ENCODE data around the gene NPLOC4.

Gene NPLOC4

GRCh38 chr17:81544281-81544974 is 92.5 kb downstream of the NPLOC4 start (continued):
- TF ChIP-seq PRDM2 (tag by site-specific recombination; IDR thresholded peaks at IDR 0.05; ENCODE audit: borderline replicate concordance) (no peak), MZF1 (tag by site-specific recombination; IDR thresholded peaks at IDR 0.05; ENCODE audit: borderline replicate concordance) (no peak), REST (tag by site-specific recombination; IDR thresholded peaks at IDR 0.05) (no peak), ZFP37 (tag by site-specific recombination; IDR thresholded peaks at IDR 0.05) (no peak)
- TF ChIP-seq, protein P1, sequence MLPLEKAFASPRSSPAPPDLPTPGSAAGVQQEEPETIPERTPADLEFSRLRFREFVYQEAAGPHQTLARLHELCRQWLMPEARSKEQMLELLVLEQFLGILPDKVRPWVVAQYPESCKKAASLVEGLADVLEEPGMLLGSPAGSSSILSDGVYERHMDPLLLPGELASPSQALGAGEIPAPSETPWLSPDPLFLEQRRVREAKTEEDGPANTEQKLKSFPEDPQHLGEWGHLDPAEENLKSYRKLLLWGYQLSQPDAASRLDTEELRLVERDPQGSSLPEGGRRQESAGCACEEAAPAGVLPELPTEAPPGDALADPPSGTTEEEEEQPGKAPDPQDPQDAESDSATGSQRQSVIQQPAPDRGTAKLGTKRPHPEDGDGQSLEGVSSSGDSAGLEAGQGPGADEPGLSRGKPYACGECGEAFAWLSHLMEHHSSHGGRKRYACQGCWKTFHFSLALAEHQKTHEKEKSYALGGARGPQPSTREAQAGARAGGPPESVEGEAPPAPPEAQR (tag by site-specific recombination; IDR thresholded peaks at IDR 0.05) = no peak
- TF ChIP-seq, protein P2, sequence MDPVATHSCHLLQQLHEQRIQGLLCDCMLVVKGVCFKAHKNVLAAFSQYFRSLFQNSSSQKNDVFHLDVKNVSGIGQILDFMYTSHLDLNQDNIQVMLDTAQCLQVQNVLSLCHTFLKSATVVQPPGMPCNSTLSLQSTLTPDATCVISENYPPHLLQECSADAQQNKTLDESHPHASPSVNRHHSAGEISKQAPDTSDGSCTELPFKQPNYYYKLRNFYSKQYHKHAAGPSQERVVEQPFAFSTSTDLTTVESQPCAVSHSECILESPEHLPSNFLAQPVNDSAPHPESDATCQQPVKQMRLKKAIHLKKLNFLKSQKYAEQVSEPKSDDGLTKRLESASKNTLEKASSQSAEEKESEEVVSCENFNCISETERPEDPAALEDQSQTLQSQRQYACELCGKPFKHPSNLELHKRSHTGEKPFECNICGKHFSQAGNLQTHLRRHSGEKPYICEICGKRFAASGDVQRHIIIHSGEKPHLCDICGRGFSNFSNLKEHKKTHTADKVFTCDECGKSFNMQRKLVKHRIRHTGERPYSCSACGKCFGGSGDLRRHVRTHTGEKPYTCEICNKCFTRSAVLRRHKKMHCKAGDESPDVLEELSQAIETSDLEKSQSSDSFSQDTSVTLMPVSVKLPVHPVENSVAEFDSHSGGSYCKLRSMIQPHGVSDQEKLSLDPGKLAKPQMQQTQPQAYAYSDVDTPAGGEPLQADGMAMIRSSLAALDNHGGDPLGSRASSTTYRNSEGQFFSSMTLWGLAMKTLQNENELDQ (tag by site-specific recombination; IDR thresholded peaks at IDR 0.05; ENCODE audit: low read depth) = no peak

- H3K27ac ChIP-seq (ENCODE audit: extremely low read depth, low read depth, low read length) = no peak overlapping the region
- ChIA-PET CTCF (interaction anchor here (2.7 kb wide), 1 partner anchor 57 kb away, joined by 13 read pairs; no protein-coding TSS in a partner anchor), POLR2A (interaction anchor here (0.5 to 2.7 kb wide), 7 partner anchors 8 to 51 kb away, joined by 3 to 12 read pairs (median 6); partner anchors contain the start of genes ACTG1 and FAAP100)
- no peaks in the 10 kb centered on the region for H3K9me3 ChIP-seq (ENCODE audit: control insufficient read depth, insufficient read depth, low read depth, low read length)
- no peaks in the 10 kb centered on the region for H3K4me1 ChIP-seq (ENCODE audit: control insufficient read depth, insufficient read depth, low read length)
- no peak overlapping the region for H3K4me3 ChIP-seq (ENCODE audit: low read depth, low read length)
- peaks cover 9 to 87% of the 10 kb centered on the region in 2 experiments; a peak in 2 of 3 replicates for H3K36me3 ChIP-seq (ENCODE audit: control insufficient read depth in 2 of 2, insufficient read depth in 1 of 2, low read length in 2 of 2)
- TF ChIP-seq ZNF558 (tag by site-specific recombination; IDR thresholded peaks at IDR 0.05) (no peak), ZNF837 (tag by site-specific recombination; IDR thresholded peaks at IDR 0.05) (no peak), ZNF155 (tag by site-specific recombination; IDR thresholded peaks at IDR 0.05) (no peak), ZBTB7A (tag by site-specific recombination; IDR thresholded peaks at IDR 0.05; ENCODE audit: low read depth) (no peak), ZNF600 (tag by site-specific recombination; IDR thresholded peaks at IDR 0.05) (no peak), ZNF670 (tag by site-specific recombination; IDR thresholded peaks at IDR 0.05; ENCODE audit: low read depth) (no peak), ZNF416 (tag by site-specific recombination; IDR thresholded peaks at IDR 0.05) (no peak), ZNF266 (tag by site-specific recombination; IDR thresholded peaks at IDR 0.05; ENCODE audit: low read depth) (no peak), ZNF792 (tag by site-specific recombination; IDR thresholded peaks at IDR 0.05) (no peak), ZNF488 (tag by site-specific recombination; IDR thresholded peaks at IDR 0.05) (no peak), ZNF140 (tag by site-specific recombination; IDR thresholded peaks at IDR 0.05) (no peak)
- TF ChIP-seq, protein P3, sequence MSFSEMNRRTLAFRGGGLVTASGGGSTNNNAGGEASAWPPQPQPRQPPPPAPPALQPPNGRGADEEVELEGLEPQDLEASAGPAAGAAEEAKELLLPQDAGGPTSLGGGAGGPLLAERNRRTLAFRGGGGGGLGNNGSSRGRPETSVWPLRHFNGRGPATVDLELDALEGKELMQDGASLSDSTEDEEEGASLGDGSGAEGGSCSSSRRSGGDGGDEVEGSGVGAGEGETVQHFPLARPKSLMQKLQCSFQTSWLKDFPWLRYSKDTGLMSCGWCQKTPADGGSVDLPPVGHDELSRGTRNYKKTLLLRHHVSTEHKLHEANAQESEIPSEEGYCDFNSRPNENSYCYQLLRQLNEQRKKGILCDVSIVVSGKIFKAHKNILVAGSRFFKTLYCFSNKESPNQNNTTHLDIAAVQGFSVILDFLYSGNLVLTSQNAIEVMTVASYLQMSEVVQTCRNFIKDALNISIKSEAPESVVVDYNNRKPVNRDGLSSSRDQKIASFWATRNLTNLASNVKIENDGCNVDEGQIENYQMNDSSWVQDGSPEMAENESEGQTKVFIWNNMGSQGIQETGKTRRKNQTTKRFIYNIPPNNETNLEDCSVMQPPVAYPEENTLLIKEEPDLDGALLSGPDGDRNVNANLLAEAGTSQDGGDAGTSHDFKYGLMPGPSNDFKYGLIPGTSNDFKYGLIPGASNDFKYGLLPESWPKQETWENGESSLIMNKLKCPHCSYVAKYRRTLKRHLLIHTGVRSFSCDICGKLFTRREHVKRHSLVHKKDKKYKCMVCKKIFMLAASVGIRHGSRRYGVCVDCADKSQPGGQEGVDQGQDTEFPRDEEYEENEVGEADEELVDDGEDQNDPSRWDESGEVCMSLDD (tag by site-specific recombination; IDR thresholded peaks at IDR 0.05) = no peak
These were observed 93.2 kb downstream of the NPLOC4 start for GRCh38 chr17:81543756-81544155.

Data from HEK293 (cell line).